GM12878 (cell line): ENCODE measurements around the gene C18orf63. TPM values are rescaled to one million over a fixed set of nuclear protein-coding genes. Genes with fewer than 3 reads are reported as not detected.

Experiments
- ATAC-seq: fragments of 200-7000 bp; cut with Tn5 transposase; 3 replicates; pipeline ENCODE4 v1.9.1; 2020; ENCODE audit warnings: mild to moderate bottlenecking, moderate library complexity
- BruUV-seq: library from RNA; stranded (reverse); fragments of 400-500 nt; replicated peaks from 2 replicates; lab custom pipeline; 2021; lab: Mats Ljungman, UMichigan
- CTCF ChIA-PET: fragments of 300-600 bp; sonication (Branson Sonifier 250); formaldehyde crosslinking; extraction: SDS; loops from one replicate; lab custom pipeline; 2021; ENCODE audit warnings: inconsistent platforms; lab: Yijun Ruan, JAX
- POLR2A ChIA-PET: fragments of 350-600 bp; formaldehyde crosslinking; extraction: SDS; loops from one replicate; lab custom pipeline; 2021; ENCODE audit warnings: inconsistent platforms; lab: Charles Lee
- RAD21 ChIA-PET: fragments of 300-600 bp; sonication (Branson Sonifier 250); formaldehyde crosslinking; loops from one replicate; lab custom pipeline; 2023; ENCODE audit warnings: antibody characterized with exemption; ENCODE audit not compliant: unreplicated experiment; lab: Charles Lee
- SMC1A ChIA-PET: fragments of 300-600 bp; sonication (Branson Sonifier 250); formaldehyde crosslinking; loops from one replicate; lab custom pipeline; 2023; ENCODE audit not compliant: unreplicated experiment, uncharacterized antibody; lab: Charles Lee
- DNase-seq: peaks from one replicate; pipeline ENCODE4 v3.0.0-alpha.2; 2011; ENCODE audit warnings: low read depth, low spot score
- FAIRE-seq: peaks from 3 replicates; lab custom pipeline; 2011; peaks lifted over from hg19 to GRCh38; lab: Jason Lieb, UNC
- H2AFZ ChIP-seq: 2 replicates; pipeline ENCODE4 v1.6.0; 2011; ENCODE audit warnings: low read depth, low read length, control low read depth; ENCODE audit not compliant: control insufficient read depth
- H3K27ac ChIP-seq: 2 replicates; pipeline ENCODE4 v1.5.1; 2011; ENCODE audit warnings: control low read depth; ENCODE audit not compliant: control insufficient read depth, insufficient read depth
- H3K27me3 ChIP-seq, 2 experiments: replicated peaks in 1 of 2; 2 replicates each; pipeline versions ENCODE4 v1.6.0 to v1.6.1; 2011; ENCODE audit warnings: low read length in 1 of 2; ENCODE audit not compliant: control insufficient read depth in 2 of 2, insufficient read depth in 2 of 2
- H3K36me3 ChIP-seq, 2 experiments: 2 replicates each; pipeline ENCODE4 v1.5.1; 2011; ENCODE audit warnings: low read length in 1 of 2; ENCODE audit not compliant: control insufficient read depth in 2 of 2, insufficient read depth in 2 of 2
- H3K4me1 ChIP-seq: 2 replicates; pipeline ENCODE4 v1.6.1; 2011; ENCODE audit warnings: mild to moderate bottlenecking, low read length, moderate library complexity, mixed read lengths; ENCODE audit not compliant: control insufficient read depth, insufficient read depth
- H3K4me2 ChIP-seq: 2 replicates; pipeline ENCODE4 v1.6.0; 2011; ENCODE audit warnings: control low read depth; ENCODE audit not compliant: control insufficient read depth, insufficient read depth
- H3K4me3 ChIP-seq: fragments of 200-600 bp; sonication (generic); 2 replicates; pipeline ENCODE4 v1.5.1; 2016
- H3K79me2 ChIP-seq: 2 replicates; pipeline ENCODE4 v1.6.0; 2011; ENCODE audit warnings: low read length; ENCODE audit not compliant: control insufficient read depth, insufficient read depth
- H3K9ac ChIP-seq: 2 replicates; pipeline ENCODE4 v1.8.0; 2011; ENCODE audit warnings: low read length, control low read depth, mixed read lengths; ENCODE audit not compliant: control insufficient read depth, insufficient read depth
- H3K9me3 ChIP-seq: replicated peaks from 3 replicates; pipeline ENCODE4 v1.5.1; 2011; ENCODE audit warnings: mild to moderate bottlenecking, low read length; ENCODE audit not compliant: control insufficient read depth, insufficient read depth
- H4K20me1 ChIP-seq: 2 replicates; pipeline ENCODE4 v1.6.0; 2011; ENCODE audit not compliant: control insufficient read depth, insufficient read depth
- ETV6 ChIP-seq, 2 experiments: fragments of 450-650 bp in 1 of 2; IDR thresholded peaks in 1 of 2; conservative IDR thresholded peaks in 1 of 2; 2 replicates each; pipeline ENCODE4 v1.6.1; 2014; ENCODE audit warnings: antibody characterized with exemption in 1 of 2, borderline replicate concordance in 1 of 2, low read depth in 1 of 2, mild to moderate bottlenecking in 1 of 2, moderate library complexity in 1 of 2
- GABPA ChIP-seq: IDR thresholded peaks from 2 replicates; pipeline ENCODE4 v1.6.1; 2014; ENCODE audit warnings: antibody characterized with exemption, low read depth, mild to moderate bottlenecking, inconsistent platforms
- JUND ChIP-seq: IDR thresholded peaks from 2 replicates; pipeline ENCODE4 v1.6.1; 2012; ENCODE audit warnings: low read depth, mild to moderate bottlenecking, low read length, improper control_type of control experiment, moderate library complexity
- MYC ChIP-seq: IDR thresholded peaks from 2 replicates; pipeline ENCODE4 v1.6.1; 2011; ENCODE audit warnings: mild to moderate bottlenecking, low read length, moderate library complexity, inconsistent platforms; ENCODE audit not compliant: insufficient read depth, insufficient replicate concordance, insufficient read length, severe bottlenecking
- NBN ChIP-seq: fragments of 450-650 bp; IDR thresholded peaks from 2 replicates; pipeline ENCODE4 v1.6.1; 2016
- PML ChIP-seq: IDR thresholded peaks from 2 replicates; pipeline ENCODE4 v1.6.1; 2012; ENCODE audit warnings: low read length, inconsistent platforms
- RBBP5 ChIP-seq: fragments of 200-600 bp; sonication (generic); conservative IDR thresholded peaks from 2 replicates; pipeline ENCODE4 v1.6.1; 2016
- SP1 ChIP-seq: IDR thresholded peaks from one replicate; pipeline ENCODE4 v1.6.1; 2011; ENCODE audit warnings: low read depth, low read length
- WRNIP1 ChIP-seq: IDR thresholded peaks from 2 replicates; pipeline ENCODE4 v1.6.1; 2011; ENCODE audit warnings: low read depth, low read length, improper control_type of control experiment, borderline replicate concordance
- YY1 ChIP-seq: IDR thresholded peaks from 2 replicates; pipeline ENCODE4 v1.6.1; 2011; ENCODE audit warnings: low read depth, mild to moderate bottlenecking, low read length
- WGBS: methylation state at CpG from one replicate; pipeline ENCODE4 v1.1.6; 2016; ENCODE audit warnings: low lambda C conversion rate; ENCODE audit not compliant: insufficient replicate concordance, insufficient coverage; ENCODE audit errors: missing lambda C conversion rate; 5-methylcytosine and 5-hydroxymethylcytosine counted together
- in situ Hi-C: fragments of 300-500 bp; cut with MboI; formaldehyde crosslinking; loops from 9 replicates; pipeline ENCODE4 v1.14.3; 2018; ENCODE audit warnings: mixed read lengths
- intact Hi-C: fragments of 100-400 bp; cut with micrococcal nuclease; formaldehyde crosslinking; loops from one replicate; pipeline ENCODE4 v1.14.2; 2022; ENCODE audit not compliant: unreplicated experiment
- polyA plus RNA-seq, 11 experiments: library from polyadenylated mRNA; depleted of rRNA in 4 of 11; unstranded in 6 of 11; stranded (reverse) in 5 of 11; fragments of >200 nt; fragmentation: Nextera tagmentation in 4 of 11; fragmentation: Illumina TruSeq in 1 of 11; extraction: Ambion mirVana in 4 of 11; extraction: Trizol in 1 of 11; gene quantifications; 1 replicate in 1 of 11; 2 replicates in 10 of 11; pipeline versions ENCODE4 v1.2.1 to v1.2.3, GENCODE V29; 2011 to 2016; ENCODE audit warnings: inconsistent platforms in 2 of 11, missing spikeins in 2 of 11, low read depth in 1 of 11
- total RNA-seq, 4 experiments: library from RNA; depleted of rRNA in 3 of 4; stranded (reverse); fragments of >200 nt in 3 of 4; fragmentation: Illumina TruSeq in 1 of 4; extraction: Trizol in 1 of 4; gene quantifications; 2 replicates each; pipeline versions ENCODE4 v1.2.1 to v1.2.3, GENCODE V29; 2013 to 2021
- TF ChIP-seq, protein P1 (sequence below), 3 experiments: IDR thresholded peaks in 2 of 3; conservative IDR thresholded peaks in 1 of 3; 2 replicates each; pipeline ENCODE4 v1.5.1; 2011; ENCODE audit warnings: low read depth in 3 of 3, low read length in 3 of 3, mild to moderate bottlenecking in 3 of 3, control low read depth in 2 of 3, moderate library complexity in 2 of 3, inconsistent platforms in 1 of 3, mixed read lengths in 1 of 3; ENCODE audit not compliant: control insufficient read depth in 2 of 3, insufficient read depth in 1 of 3; ENCODE audit errors: extremely low read depth in 1 of 3

Gene C18orf63
- total and polyA plus RNA-seq, 10 of the 15 experiments (the other 5 are each of a cell fraction or from before 2014, with no cell fraction given) = not detected

DNA sequence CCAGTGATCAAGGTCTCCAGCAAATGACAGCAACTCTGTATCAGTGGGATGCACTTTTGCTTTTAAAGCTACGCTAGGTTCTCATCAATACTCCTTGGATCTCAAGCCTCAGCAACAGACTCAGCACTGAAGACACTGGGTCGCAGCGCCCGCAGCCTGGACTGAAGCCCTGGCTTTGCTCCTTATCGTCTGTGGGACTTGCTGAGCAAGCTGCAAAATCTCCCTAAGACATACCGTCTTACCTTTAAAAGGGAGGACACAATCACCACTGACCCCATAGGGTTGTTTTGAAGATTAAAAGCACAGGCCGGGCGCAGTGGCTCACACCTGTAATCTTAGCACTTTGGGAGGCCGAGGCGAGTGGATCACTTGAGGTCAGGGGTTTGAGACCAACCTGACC, 32.0 kb upstream of the C18orf63 start:
- ChIA-PET POLR2A (no interaction called here), RAD21 (no interaction called here), CTCF (no interaction called here), SMC1A (interaction anchor here (0.8 kb wide), 1 partner anchor 9 kb away, joined by 3 read pairs; no protein-coding TSS in a partner anchor)
- H3K79me2 ChIP-seq = peaks cover 1% of the 10 kb centered on the region; the same call in 1 of the 2 replicates
- no peaks in the 10 kb centered on the region for H3K9me3 ChIP-seq
- in situ Hi-C loops = no loop called here
- FAIRE-seq = no peak
- H3K27ac ChIP-seq = no peak overlapping the region
- TF ChIP-seq MYC = no peak
- TF ChIP-seq PML = no peak
- no peak for TF ChIP-seq JUND
- no peak for TF ChIP-seq YY1
- no peak for TF ChIP-seq GABPA
- no peak for TF ChIP-seq RBBP5
- TF ChIP-seq WRNIP1 = no peak
- no peak for TF ChIP-seq NBN
- TF ChIP-seq, protein P1, sequence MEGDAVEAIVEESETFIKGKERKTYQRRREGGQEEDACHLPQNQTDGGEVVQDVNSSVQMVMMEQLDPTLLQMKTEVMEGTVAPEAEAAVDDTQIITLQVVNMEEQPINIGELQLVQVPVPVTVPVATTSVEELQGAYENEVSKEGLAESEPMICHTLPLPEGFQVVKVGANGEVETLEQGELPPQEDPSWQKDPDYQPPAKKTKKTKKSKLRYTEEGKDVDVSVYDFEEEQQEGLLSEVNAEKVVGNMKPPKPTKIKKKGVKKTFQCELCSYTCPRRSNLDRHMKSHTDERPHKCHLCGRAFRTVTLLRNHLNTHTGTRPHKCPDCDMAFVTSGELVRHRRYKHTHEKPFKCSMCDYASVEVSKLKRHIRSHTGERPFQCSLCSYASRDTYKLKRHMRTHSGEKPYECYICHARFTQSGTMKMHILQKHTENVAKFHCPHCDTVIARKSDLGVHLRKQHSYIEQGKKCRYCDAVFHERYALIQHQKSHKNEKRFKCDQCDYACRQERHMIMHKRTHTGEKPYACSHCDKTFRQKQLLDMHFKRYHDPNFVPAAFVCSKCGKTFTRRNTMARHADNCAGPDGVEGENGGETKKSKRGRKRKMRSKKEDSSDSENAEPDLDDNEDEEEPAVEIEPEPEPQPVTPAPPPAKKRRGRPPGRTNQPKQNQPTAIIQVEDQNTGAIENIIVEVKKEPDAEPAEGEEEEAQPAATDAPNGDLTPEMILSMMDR (IDR thresholded peaks at IDR 0.05 in 2 of 3, conservative IDR thresholded peaks at IDR 0.05 in 1 of 3; ENCODE audit: control insufficient read depth in 2 of 3, extremely low read depth in 1 of 3, insufficient read depth in 1 of 3, low read depth in 3 of 3, low read length in 3 of 3) = no peak
- TF ChIP-seq ETV6 (conservative IDR thresholded peaks at IDR 0.05 in 1 of 2, IDR thresholded peaks at IDR 0.05 in 1 of 2; ENCODE audit: borderline replicate concordance in 1 of 2, low read depth in 1 of 2) = no peak
- TF ChIP-seq SP1 = no peak
- DNase-seq = no peak
- BruUV-seq = no TSS peak
- intact Hi-C loops = no loop called here
- ATAC-seq = no peak
- peaks cover 7% of the 10 kb centered on the region; the same call in 1 of the 2 replicates for H3K4me1 ChIP-seq
- no peak overlapping the region for H3K4me2 ChIP-seq
- no peaks in the 10 kb centered on the region for H4K20me1 ChIP-seq
- H2AFZ ChIP-seq = no peak overlapping the region
- H3K9ac ChIP-seq = no peak overlapping the region
- H3K4me3 ChIP-seq = no peak overlapping the region
- 88% methylated on average over 10 of the region's 10 CpGs for WGBS
- H3K36me3 ChIP-seq = no peaks in the 10 kb centered on the region
- no peaks in the 10 kb centered on the region for H3K27me3 ChIP-seq
